ENCODE measurements around the gene DLX5. TPM values are rescaled to one million over a fixed set of nuclear protein-coding genes. Genes with fewer than 3 reads are reported as not detected.

Gene DLX5
- total and polyA plus RNA-seq, 9 of the 15 experiments (the other 6 are each of a cell fraction or from before 2014, with no cell fraction given), result not detected

DNA sequence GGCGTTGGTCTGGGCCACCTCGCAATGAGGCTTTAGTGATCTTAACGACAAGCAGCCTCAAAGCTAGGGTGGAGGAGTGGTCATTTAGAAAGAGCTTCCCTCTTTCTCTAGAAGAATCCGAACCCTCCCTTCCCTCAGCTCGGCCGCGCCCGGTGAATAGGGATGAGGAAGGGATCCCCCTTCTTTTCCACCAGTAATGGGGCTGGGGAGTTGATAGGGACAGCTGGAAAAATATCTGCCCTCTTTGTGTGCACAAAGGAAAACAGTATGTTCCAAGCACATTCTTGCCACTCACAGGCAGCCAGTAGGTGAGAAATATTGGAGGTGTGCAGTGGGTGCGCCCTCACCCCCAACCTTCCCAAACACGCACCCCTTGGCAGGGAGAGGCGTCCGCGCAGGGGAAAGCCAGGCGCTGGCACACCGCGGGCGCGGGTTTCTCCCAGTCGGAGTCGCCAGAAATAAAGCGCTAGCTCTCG, 6.5 kb downstream of the DLX5 start:
- no peak for DNase-seq (ENCODE audit: extremely low read depth in 1 of 4, low spot score in 3 of 4)
- Histone ChIP-seq H4K20me1 (replicated peaks; ENCODE audit: control insufficient read depth, insufficient read depth, low read length) (no peaks in the 10 kb centered on the region), H3K9me3 (replicated peaks; ENCODE audit: control insufficient read depth, insufficient read depth, low read depth, low read length) (no peaks in the 10 kb centered on the region), H3K4me2 (ENCODE audit: insufficient read depth, low read length) (no peak overlapping the region), H3K36me3 (ENCODE audit: control insufficient read depth, insufficient read depth, low read length) (no peaks in the 10 kb centered on the region), H3K4me1 (replicated peaks in 1 of 2; ENCODE audit: control insufficient read depth in 2 of 2, insufficient read depth in 2 of 2, low read length in 2 of 2) (peaks cover 0 to 18% of the 10 kb centered on the region in 2 experiments; a peak in 1 of 5 replicates), H3K79me2 (ENCODE audit: control insufficient read depth, insufficient read depth, low read length) (no peaks in the 10 kb centered on the region), H3K9ac (ENCODE audit: insufficient read depth in 1 of 2, low read depth in 2 of 2, low read length in 2 of 2) (no peak overlapping the region), H3K9me1 (ENCODE audit: control insufficient read depth, insufficient read depth, low read length) (no peaks in the 10 kb centered on the region), H2AFZ (ENCODE audit: low read depth, low read length) (no peak overlapping the region), H3K4me3 (no peak overlapping the region), H3K27ac (ENCODE audit: extremely low read depth, low read depth, low read length) (no peak overlapping the region), H3K27me3 (ENCODE audit: control insufficient read depth in 2 of 2, insufficient read depth in 2 of 2, low read length in 2 of 2) (peaks cover 69 to 73% of the 10 kb centered on the region in 2 experiments)
- ATAC-seq, result no peak
- intact Hi-C loops (cut with micrococcal nuclease) (no loop called here), in situ Hi-C loops (cut with MboI) (no loop called here)
- ChIA-PET POLR2A (interaction anchor here (1.0 kb wide), 1 partner anchor 8 kb away, joined by 3 read pairs; no protein-coding TSS in a partner anchor), CTCF (ENCODE audit: low intra/inter-chr PET ratio) (no interaction called here)
- BruUV-seq (replicated peaks), result no TSS peak
- WGBS (ENCODE audit: insufficient coverage, low coverage, missing lambda C conversion rate), result 10% methylated on average over 18 of the region's 22 CpGs
- no peak for TF ChIP-seq ZEB2 (IDR thresholded peaks at IDR 0.05)
- no peak for TF ChIP-seq MEF2D (tag; conservative IDR thresholded peaks at IDR 0.05; ENCODE audit: low read depth)
- TF ChIP-seq ZBTB34 (CRISPR knock-in tag; IDR thresholded peaks at IDR 0.05), result no peak
- no peak for TF ChIP-seq PBX2 (CRISPR knock-in tag; IDR thresholded peaks at IDR 0.05; ENCODE audit: low read depth)
- no peak for TF ChIP-seq PBX2 (tag; conservative IDR thresholded peaks at IDR 0.05; ENCODE audit: low read depth)
- TF ChIP-seq CBFB (CRISPR knock-in tag; IDR thresholded peaks at IDR 0.05), result no peak
- no peak for TF ChIP-seq ZBTB49 (CRISPR knock-in tag; IDR thresholded peaks at IDR 0.05; ENCODE audit: borderline replicate concordance)
- no peak for TF ChIP-seq KLF16 (IDR thresholded peaks at IDR 0.05)
- TF ChIP-seq TBL1XR1 (IDR thresholded peaks at IDR 0.05; ENCODE audit: low read length in 2 of 2), result no peak
- TF ChIP-seq TAF1 (IDR thresholded peaks at IDR 0.05; ENCODE audit: control insufficient read depth, extremely low read depth, insufficient read depth, low read length, severe bottlenecking), result no peak
- no peak for TF ChIP-seq CREB1 (IDR thresholded peaks at IDR 0.05)
- TF ChIP-seq CREB1 (CRISPR knock-in tag; IDR thresholded peaks at IDR 0.05), result no peak
- TF ChIP-seq HDAC6 (IDR thresholded peaks at IDR 0.05; ENCODE audit: low read depth, low read length), result no peak
- TF ChIP-seq, protein P1, sequence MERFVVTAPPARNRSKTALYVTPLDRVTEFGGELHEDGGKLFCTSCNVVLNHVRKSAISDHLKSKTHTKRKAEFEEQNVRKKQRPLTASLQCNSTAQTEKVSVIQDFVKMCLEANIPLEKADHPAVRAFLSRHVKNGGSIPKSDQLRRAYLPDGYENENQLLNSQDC (CRISPR knock-in tag; IDR thresholded peaks at IDR 0.05), result no peak
- no peak for TF ChIP-seq BCOR (IDR thresholded peaks at IDR 0.05)
- no peak for TF ChIP-seq HDAC8 (tag; IDR thresholded peaks at IDR 0.05)
- FAIRE-seq, result no peak

Measured in K562 (cell line).